ENCODE measurements around the gene PTPN14. TPM values are rescaled to one million over a fixed set of nuclear protein-coding genes. Genes with fewer than 3 reads are reported as not detected.

Gene PTPN14
- total and polyA plus RNA-seq, 5 donors from 2014 or later, result 0.02 to 0.10 (median 0.06) TPM; not detected in 2

DNA sequence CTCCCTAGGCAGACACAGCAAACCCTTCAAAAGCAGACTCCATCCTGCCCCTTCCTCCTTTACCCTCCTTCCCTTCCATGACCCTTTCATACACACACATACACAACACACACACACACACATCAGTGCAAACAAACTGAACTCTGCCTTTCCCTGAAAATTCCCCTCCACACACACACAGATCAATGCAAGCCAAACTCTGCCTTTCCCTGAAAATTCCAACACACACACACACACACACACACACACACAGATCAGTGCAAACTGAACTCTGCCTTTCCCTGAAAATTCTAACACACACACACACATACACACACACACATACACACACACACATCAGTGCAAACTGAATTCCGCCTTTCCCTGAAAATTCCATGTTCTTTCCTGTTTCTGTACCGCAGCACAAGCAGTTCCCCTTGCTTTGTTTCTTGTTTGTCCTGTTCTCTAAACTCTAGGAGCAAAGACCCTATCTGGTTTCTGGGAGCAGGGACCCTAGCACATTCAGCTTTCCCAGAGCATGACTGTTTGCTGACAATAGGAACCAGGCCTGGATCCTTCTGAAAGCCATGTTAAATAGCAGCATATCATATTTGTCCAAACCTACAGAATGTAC is 91.0 kb downstream of the PTPN14 start:
- Histone ChIP-seq H3K4me1 (ENCODE audit: control insufficient read depth, insufficient read depth, low read length, poor library complexity, severe bottlenecking) (no peaks in the 10 kb centered on the region), H3K27me3 (ENCODE audit: control insufficient read depth, insufficient read depth, low read length) (peaks cover 6% of the 10 kb centered on the region), H3K27ac (ENCODE audit: insufficient read depth, low read length, poor library complexity, severe bottlenecking) (no peak overlapping the region), H3K9me3 (ENCODE audit: control insufficient read depth in 2 of 2, low read length in 2 of 2) (no peaks in the 10 kb centered on the region), H3K4me3 (ENCODE audit: low read depth, low read length) (no peak overlapping the region), H3K36me3 (ENCODE audit: control insufficient read depth, insufficient read depth, low read length) (no peaks in the 10 kb centered on the region)
- no peaks in the 10 kb centered on the region for H3K4me1 Mint-ChIP-seq
- no peak for ATAC-seq (ENCODE audit: low read depth in 2 of 2)
- H3K9me3 Mint-ChIP-seq, result no peaks in the 10 kb centered on the region
- H3K4me3 Mint-ChIP-seq, result no peak overlapping the region
- H3K27me3 Mint-ChIP-seq, result no peaks in the 10 kb centered on the region
- H3K27ac Mint-ChIP-seq, result no peak overlapping the region
- no peaks in the 10 kb centered on the region for H3K36me3 Mint-ChIP-seq
- no peak for DNase-seq

DNA sequence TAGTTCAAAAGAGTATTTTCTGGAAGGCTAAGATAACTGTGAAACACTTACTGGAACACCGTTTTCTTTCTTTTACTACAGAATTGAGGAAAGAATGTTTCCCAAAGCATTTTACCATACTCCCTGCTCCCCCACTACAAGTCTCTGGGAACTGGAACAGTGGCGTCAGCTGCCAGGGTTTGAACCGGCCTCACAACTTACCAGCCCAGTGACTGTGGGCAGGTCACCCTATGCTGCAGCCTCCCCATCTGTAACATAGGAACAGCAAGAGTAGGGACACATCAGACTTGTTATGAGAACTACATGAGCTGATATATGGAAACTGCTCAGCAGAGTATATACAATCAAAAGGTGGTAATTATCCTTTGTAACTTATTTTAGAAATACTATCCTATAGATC is 91.5 kb downstream of the PTPN14 start:
- Mint-ChIP-seq H3K9me3 (no peaks in the 10 kb centered on the region), H3K4me3 (no peak overlapping the region), H3K4me1 (no peaks in the 10 kb centered on the region), H3K27ac (no peak overlapping the region), H3K27me3 (no peaks in the 10 kb centered on the region), H3K36me3 (no peaks in the 10 kb centered on the region)
- Histone ChIP-seq H3K36me3 (ENCODE audit: control insufficient read depth, insufficient read depth, low read length) (no peaks in the 10 kb centered on the region), H3K27ac (ENCODE audit: insufficient read depth, low read length, poor library complexity, severe bottlenecking) (no peak overlapping the region), H3K27me3 (ENCODE audit: control insufficient read depth, insufficient read depth, low read length) (peaks cover 7% of the 10 kb centered on the region), H3K4me3 (ENCODE audit: low read depth, low read length) (no peak overlapping the region), H3K4me1 (ENCODE audit: control insufficient read depth, insufficient read depth, low read length, poor library complexity, severe bottlenecking) (no peaks in the 10 kb centered on the region), H3K9me3 (ENCODE audit: control insufficient read depth in 2 of 2, low read length in 2 of 2) (no peaks in the 10 kb centered on the region)
- no peak for ATAC-seq (ENCODE audit: low read depth in 2 of 2)
- no peak for DNase-seq

DNA sequence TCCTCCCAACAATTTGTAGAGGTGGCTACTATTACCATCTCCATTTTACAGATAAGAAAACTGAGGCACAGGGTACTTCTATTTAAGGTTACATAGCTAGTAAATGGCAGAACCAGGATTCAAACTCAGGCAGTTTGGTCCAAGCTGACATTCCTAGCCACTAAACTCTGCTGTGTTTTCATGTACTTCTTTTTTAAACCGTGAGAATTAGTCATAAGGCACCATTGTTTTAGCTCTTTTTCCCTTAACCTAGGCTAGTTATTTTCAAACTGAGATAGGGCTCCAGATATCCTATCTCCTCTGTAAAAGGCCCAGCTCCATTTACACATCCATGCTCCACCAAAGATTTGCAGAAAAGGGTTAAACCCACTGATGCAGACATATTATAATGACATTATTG is 92.9 kb downstream of the PTPN14 start:
- no peaks in the 10 kb centered on the region for H3K36me3 Mint-ChIP-seq
- H3K4me1 ChIP-seq (ENCODE audit: control insufficient read depth, insufficient read depth, low read length, poor library complexity, severe bottlenecking), result no peaks in the 10 kb centered on the region
- H3K36me3 ChIP-seq (ENCODE audit: control insufficient read depth, insufficient read depth, low read length), result no peaks in the 10 kb centered on the region
- H3K4me1 Mint-ChIP-seq, result no peaks in the 10 kb centered on the region
- H3K27me3 Mint-ChIP-seq, result no peaks in the 10 kb centered on the region
- H3K27me3 ChIP-seq (ENCODE audit: control insufficient read depth, insufficient read depth, low read length), result peaks cover 9% of the 10 kb centered on the region
- H3K27ac Mint-ChIP-seq, result no peak overlapping the region
- no peak for ATAC-seq (ENCODE audit: low read depth in 2 of 2)
- H3K4me3 ChIP-seq (ENCODE audit: low read depth, low read length), result no peak overlapping the region
- H3K4me3 Mint-ChIP-seq, result no peak overlapping the region
- no peak for DNase-seq
- H3K27ac ChIP-seq (ENCODE audit: insufficient read depth, low read length, poor library complexity, severe bottlenecking), result no peak overlapping the region
- H3K9me3 ChIP-seq (ENCODE audit: control insufficient read depth in 2 of 2, low read length in 2 of 2), result no peaks in the 10 kb centered on the region
- H3K9me3 Mint-ChIP-seq, result no peaks in the 10 kb centered on the region

DNA sequence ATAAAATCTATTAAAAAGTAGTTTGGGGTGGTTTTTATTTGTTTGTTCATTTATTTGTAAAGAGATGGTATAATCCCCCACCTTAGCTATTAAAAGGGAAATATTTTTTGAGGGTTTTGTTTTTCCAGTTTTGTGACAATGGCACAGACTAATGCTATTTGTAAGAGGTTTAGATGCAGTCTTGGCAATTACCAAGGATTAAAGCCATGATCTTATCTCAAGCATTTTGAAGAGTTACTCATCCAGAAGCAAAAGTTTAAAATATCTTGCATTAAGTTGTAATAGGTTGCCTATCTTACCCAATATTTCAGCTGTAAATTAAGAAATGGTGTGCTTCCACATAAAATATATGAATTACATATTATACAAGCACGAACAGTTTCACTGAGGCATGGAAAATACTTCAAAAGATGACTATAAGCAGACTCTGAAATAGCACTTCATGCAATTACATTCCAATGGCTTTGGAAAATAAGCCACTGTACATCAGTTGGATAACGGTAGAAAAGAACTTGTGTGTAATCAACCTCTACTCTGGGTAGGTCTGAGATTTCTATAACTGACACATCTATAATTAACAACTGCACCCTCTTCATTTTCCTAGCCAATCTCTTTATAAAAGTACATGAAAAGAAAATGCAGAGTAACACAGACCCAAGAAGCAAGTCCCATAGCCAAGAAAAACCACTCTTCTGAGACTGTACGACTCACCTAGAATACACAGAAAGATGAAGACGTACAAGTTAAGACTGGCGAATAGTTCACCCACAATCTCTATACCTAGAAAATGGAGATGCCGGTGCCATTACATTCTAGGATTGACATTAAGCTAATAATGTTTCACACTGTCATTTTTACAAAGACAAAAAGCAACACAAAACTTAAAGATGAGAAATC is 95.2 kb downstream of the PTPN14 start:
- Histone ChIP-seq H3K9me3 (ENCODE audit: control insufficient read depth in 2 of 2, low read length in 2 of 2) (no peaks in the 10 kb centered on the region), H3K4me3 (ENCODE audit: low read depth, low read length) (no peak overlapping the region), H3K27me3 (ENCODE audit: control insufficient read depth, insufficient read depth, low read length) (peaks cover 11% of the 10 kb centered on the region), H3K36me3 (ENCODE audit: control insufficient read depth, insufficient read depth, low read length) (no peaks in the 10 kb centered on the region), H3K27ac (ENCODE audit: insufficient read depth, low read length, poor library complexity, severe bottlenecking) (no peak overlapping the region), H3K4me1 (ENCODE audit: control insufficient read depth, insufficient read depth, low read length, poor library complexity, severe bottlenecking) (no peaks in the 10 kb centered on the region)
- H3K27me3 Mint-ChIP-seq, result peaks cover 8% of the 10 kb centered on the region
- no peaks in the 10 kb centered on the region for H3K9me3 Mint-ChIP-seq
- no peak overlapping the region for H3K4me3 Mint-ChIP-seq
- ATAC-seq (ENCODE audit: low read depth in 2 of 2), result no peak
- DNase-seq, result no peak
- H3K27ac Mint-ChIP-seq, result no peak overlapping the region
- H3K36me3 Mint-ChIP-seq, result no peaks in the 10 kb centered on the region
- H3K4me1 Mint-ChIP-seq, result no peaks in the 10 kb centered on the region

DNA sequence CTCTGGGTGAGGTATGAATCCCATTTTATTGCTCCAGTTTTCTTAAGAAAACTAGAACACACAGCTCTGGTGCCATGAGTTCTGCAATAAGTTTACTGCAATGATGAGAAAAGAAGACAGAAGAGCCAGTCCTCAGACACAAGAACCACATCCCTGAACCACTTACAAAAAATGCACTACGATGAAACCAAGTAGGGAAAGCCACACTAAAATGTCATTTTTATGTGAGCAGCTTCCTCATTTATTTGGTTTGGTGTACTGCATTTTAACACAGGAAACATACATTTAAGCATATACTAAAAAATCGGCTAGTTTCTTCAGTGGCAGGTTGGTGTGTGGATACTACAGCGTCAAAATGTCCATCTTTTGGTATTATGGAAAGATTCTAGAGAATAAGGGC is 95.9 kb downstream of the PTPN14 start:
- Histone ChIP-seq H3K4me1 (ENCODE audit: control insufficient read depth, insufficient read depth, low read length, poor library complexity, severe bottlenecking) (no peaks in the 10 kb centered on the region), H3K36me3 (ENCODE audit: control insufficient read depth, insufficient read depth, low read length) (no peaks in the 10 kb centered on the region), H3K27me3 (ENCODE audit: control insufficient read depth, insufficient read depth, low read length) (peaks cover 11% of the 10 kb centered on the region), H3K9me3 (ENCODE audit: control insufficient read depth in 2 of 2, low read length in 2 of 2) (no peaks in the 10 kb centered on the region), H3K4me3 (ENCODE audit: low read depth, low read length) (no peak overlapping the region), H3K27ac (ENCODE audit: insufficient read depth, low read length, poor library complexity, severe bottlenecking) (no peak overlapping the region)
- Mint-ChIP-seq H3K36me3 (no peaks in the 10 kb centered on the region), H3K27ac (no peak overlapping the region), H3K4me1 (no peaks in the 10 kb centered on the region), H3K9me3 (no peaks in the 10 kb centered on the region), H3K4me3 (no peak overlapping the region), H3K27me3 (peaks cover 14% of the 10 kb centered on the region)
- ATAC-seq (ENCODE audit: low read depth in 2 of 2) (no peak), DNase-seq (no peak)

DNA sequence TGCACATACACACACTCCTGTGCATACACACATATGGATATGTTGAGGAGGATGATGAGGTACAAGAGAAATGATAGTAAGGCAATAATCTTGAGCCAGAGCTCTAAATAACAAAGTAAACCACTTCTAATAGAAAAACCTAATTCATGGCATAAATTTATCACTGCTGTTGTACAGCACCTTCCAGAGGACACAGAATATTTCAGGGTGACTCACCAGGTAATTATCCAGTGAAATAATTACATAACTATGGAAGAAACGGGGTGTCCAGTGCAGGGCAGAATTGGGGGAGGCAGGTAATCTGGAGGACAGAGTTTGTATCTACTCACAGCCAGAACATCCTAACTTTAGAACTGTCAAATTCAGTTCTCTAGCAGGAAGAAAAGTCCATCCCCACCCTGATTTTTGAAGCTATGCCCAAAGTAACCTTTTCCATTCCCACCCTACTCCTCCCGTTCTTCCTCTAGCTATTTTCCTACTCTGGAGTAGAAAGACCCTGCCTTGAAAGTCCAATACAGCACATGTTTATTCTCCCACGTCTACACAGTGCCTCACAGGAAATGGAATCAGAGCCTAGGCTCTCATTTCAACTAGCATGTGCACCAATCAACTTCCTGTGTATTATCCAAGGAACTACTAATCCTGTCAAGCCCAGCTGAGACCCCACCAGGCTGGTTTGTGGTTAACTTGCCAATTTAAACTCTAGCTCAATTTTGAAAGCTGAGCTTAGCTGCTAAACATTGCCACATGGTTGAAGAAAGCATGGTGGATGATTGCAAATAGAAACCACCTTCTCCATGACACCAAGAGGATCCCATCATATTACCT is 96.6 kb downstream of the PTPN14 start:
- H3K27ac ChIP-seq (ENCODE audit: insufficient read depth, low read length, poor library complexity, severe bottlenecking), result no peak overlapping the region
- H3K9me3 Mint-ChIP-seq, result peaks cover 0 to 2% (median 0%) of the 10 kb centered on the region in 7 donors
- no peak overlapping the region for H3K4me3 Mint-ChIP-seq
- no peak for ATAC-seq (ENCODE audit: low read depth in 2 of 2)
- no peaks in the 10 kb centered on the region for H3K36me3 Mint-ChIP-seq
- peaks cover 11% of the 10 kb centered on the region for H3K27me3 ChIP-seq (ENCODE audit: control insufficient read depth, insufficient read depth, low read length)
- no peak overlapping the region for H3K27ac Mint-ChIP-seq
- DNase-seq, result no peak
- H3K4me1 Mint-ChIP-seq, result no peaks in the 10 kb centered on the region
- no peaks in the 10 kb centered on the region for H3K9me3 ChIP-seq (ENCODE audit: control insufficient read depth in 2 of 2, low read length in 2 of 2)
- H3K27me3 Mint-ChIP-seq, result peaks cover 14% of the 10 kb centered on the region
- H3K36me3 ChIP-seq (ENCODE audit: control insufficient read depth, insufficient read depth, low read length), result no peaks in the 10 kb centered on the region
- no peaks in the 10 kb centered on the region for H3K4me1 ChIP-seq (ENCODE audit: control insufficient read depth, insufficient read depth, low read length, poor library complexity, severe bottlenecking)
- no peak overlapping the region for H3K4me3 ChIP-seq (ENCODE audit: low read depth, low read length)

DNA sequence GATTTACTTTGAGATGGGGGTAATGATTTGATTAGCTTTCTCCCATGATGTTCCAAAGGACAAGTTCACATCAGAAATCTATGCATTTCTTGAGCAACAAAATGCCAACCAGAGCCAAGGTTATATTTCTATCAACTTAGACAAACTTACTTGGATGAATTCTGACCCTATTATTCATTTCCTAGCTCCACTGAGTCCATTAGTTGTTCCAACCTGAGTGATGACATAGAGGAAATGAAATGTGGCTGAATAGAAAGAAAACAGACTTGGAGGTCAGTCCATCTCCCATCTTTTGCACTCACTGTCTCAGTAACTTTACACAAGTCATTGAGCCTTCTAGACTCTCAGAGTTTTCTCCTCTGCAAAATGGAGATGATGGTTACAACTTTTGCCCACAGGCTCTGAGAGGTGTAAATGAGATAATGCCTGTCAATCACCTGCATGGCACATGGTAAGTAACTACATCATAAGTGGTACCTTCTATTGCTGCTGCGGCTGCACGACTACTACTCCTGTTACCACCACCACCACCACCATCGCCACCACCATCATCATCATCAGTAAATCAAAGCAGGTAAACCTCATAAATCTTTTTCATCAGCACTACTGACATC is 98.2 kb downstream of the PTPN14 start:
- ATAC-seq (ENCODE audit: low read depth in 2 of 2) (no peak), DNase-seq (no peak)
- Histone ChIP-seq H3K4me3 (ENCODE audit: low read depth, low read length) (no peak overlapping the region), H3K27me3 (ENCODE audit: control insufficient read depth, insufficient read depth, low read length) (peaks cover 11% of the 10 kb centered on the region), H3K27ac (ENCODE audit: insufficient read depth, low read length, poor library complexity, severe bottlenecking) (no peak overlapping the region), H3K9me3 (ENCODE audit: control insufficient read depth in 2 of 2, low read length in 2 of 2) (no peaks in the 10 kb centered on the region), H3K36me3 (ENCODE audit: control insufficient read depth, insufficient read depth, low read length) (no peaks in the 10 kb centered on the region), H3K4me1 (ENCODE audit: control insufficient read depth, insufficient read depth, low read length, poor library complexity, severe bottlenecking) (no peaks in the 10 kb centered on the region)
- Mint-ChIP-seq H3K4me3 (no peak overlapping the region), H3K27me3 (peaks cover 14% of the 10 kb centered on the region), H3K9me3 (peaks cover 0 to 2% (median 0%) of the 10 kb centered on the region in 7 donors), H3K27ac (no peak overlapping the region), H3K4me1 (peaks cover 0 to 4% (median 0%) of the 10 kb centered on the region in 4 donors), H3K36me3 (no peaks in the 10 kb centered on the region)
